Measurements from ENCODE around the gene PAQR5.

GRCh38 chr15:69320977-69321554 is 22.4 kb downstream of the PAQR5 start:
- TF ChIP-seq POLR2A (IDR thresholded peaks at IDR 0.05) (no peak), CTCF (IDR thresholded peaks at IDR 0.05) (no peak)
